Activated T-helper 1 cell treated with anti-CD3 and anti-CD28 coated beads, Interleukin-12 subunit alpha, Interleukin-12 subunit beta, Interleukin-2, Interleukin-4 antibody, amounts not matched to agents 30 ng/mL and 10 ng/mL and 1 ng/mL, durations not matched to agents 14 hours and 24 hours and 36 hours (primary cell): Measurements from ENCODE around the gene RAB13. TPM values are rescaled to one million over a fixed set of nuclear protein-coding genes. Genes with fewer than 3 reads are reported as not detected.

ENCODE experiments used
- DNase-seq: peaks from one replicate; pipeline ENCODE4 v3.0.0; 2021; ENCODE audit warnings: low spot score
- H3K27ac Mint-ChIP-seq: one replicate; pipeline ENCODE4 v1.8.0; 2021; ENCODE audit warnings: mild to moderate bottlenecking, mixed read lengths
- H3K27me3 Mint-ChIP-seq: one replicate; pipeline ENCODE4 v1.8.0; 2022; ENCODE audit warnings: mild to moderate bottlenecking, moderate library complexity, mixed read lengths; ENCODE audit not compliant: insufficient read depth
- H3K36me3 Mint-ChIP-seq: one replicate; pipeline ENCODE4 v1.8.0; 2021; ENCODE audit warnings: low read depth, mixed read lengths
- H3K4me1 Mint-ChIP-seq: one replicate; pipeline ENCODE4 v1.8.0; 2021; ENCODE audit warnings: low read depth, mixed read lengths
- H3K4me3 Mint-ChIP-seq: one replicate; pipeline ENCODE4 v1.8.0; 2021; ENCODE audit warnings: mild to moderate bottlenecking, moderate library complexity, mixed read lengths
- H3K9me3 Mint-ChIP-seq: one replicate; pipeline ENCODE4 v1.8.0; 2021; ENCODE audit warnings: mixed read lengths
- intact Hi-C: fragments of 100-400 bp; cut with micrococcal nuclease; formaldehyde crosslinking; loops from one replicate; pipeline ENCODE4 v1.15.1; 2024
- total RNA-seq: library from RNA; stranded (reverse); gene quantifications from 2 replicates; pipeline ENCODE4 v1.2.3, GENCODE V29; 2022

RAB13 gene
- total RNA-seq, 1 donor from 2014 or later, result 3.3 TPM

GRCh38 chr1:153933430-153933829, 52.7 kb downstream of the RAB13 start:
- H3K27me3 Mint-ChIP-seq, result no peaks in the 10 kb centered on the region
- H3K9me3 Mint-ChIP-seq, result no peaks in the 10 kb centered on the region
- intact Hi-C loops, result no loop called here
- peaks cover 36% of the 10 kb centered on the region for H3K36me3 Mint-ChIP-seq
- H3K4me3 Mint-ChIP-seq, result no peak overlapping the region
- DNase-seq, result no peak
- no peak overlapping the region for H3K27ac Mint-ChIP-seq
- peaks cover 6% of the 10 kb centered on the region for H3K4me1 Mint-ChIP-seq

GRCh38 chr1:153932156-153933131, 53.7 kb downstream of the RAB13 start:
- intact Hi-C loops, result no loop called here
- Mint-ChIP-seq H3K4me1 (peaks cover 11% of the 10 kb centered on the region), H3K9me3 (no peaks in the 10 kb centered on the region), H3K4me3 (no peak overlapping the region), H3K27ac (no peak overlapping the region), H3K36me3 (peaks cover 32% of the 10 kb centered on the region), H3K27me3 (no peaks in the 10 kb centered on the region)
- no peak for DNase-seq

Other genes starting within 250 kb of the RAB13 start
- gene SLC27A3, start 210.9 kb downstream of the RAB13 start, total RNA-seq, result 10.8 and 11.1 TPM in 2 replicates
- 69.1 and 70.4 TPM in 2 replicates for gene GATAD2B, start 63.4 kb downstream of the RAB13 start, total RNA-seq
- gene DENND4B, start 39.6 kb downstream of the RAB13 start, total RNA-seq, result 128 and 133 TPM in 2 replicates
- gene CRTC2, start 27.7 kb downstream of the RAB13 start, total RNA-seq, result 62.8 and 76.4 TPM in 2 replicates
- 75.4 and 76.1 TPM in 2 replicates for gene SLC39A1, start 22.8 kb downstream of the RAB13 start, total RNA-seq
- 8.1 and 9.8 TPM in 2 replicates for gene CREB3L4, start 18.4 kb downstream of the RAB13 start, total RNA-seq
- 198 and 213 TPM in 2 replicates for gene JTB, start 8.7 kb downstream of the RAB13 start, total RNA-seq
- gene RPS27, start 4.4 kb upstream of the RAB13 start, total RNA-seq, result 1,226 and 1,349 TPM in 2 replicates
- gene NUP210L, start 168.7 kb upstream of the RAB13 start, total RNA-seq, result 0.12 TPM in 1 of 2 replicates, not detected in the other
- gene TPM3, start 205.8 kb upstream of the RAB13 start, total RNA-seq, result 665 and 668 TPM in 2 replicates
- gene CFAP141, start 220.0 kb upstream of the RAB13 start, total RNA-seq, result not detected in 2 replicates
- 258 and 284 TPM in 2 replicates for gene UBAP2L, start 234.6 kb upstream of the RAB13 start, total RNA-seq